ENCODE measurements around the gene UNKL.

- TF ChIP-seq CTCF (IDR thresholded peaks at IDR 0.05) (no peak), POLR2A (IDR thresholded peaks at IDR 0.05) (no peak)
These were observed 21.7 kb downstream of the UNKL start for GRCh38 chr16:1392826-1393225.
